Stimulated activated CD4-positive, alpha-beta T cell treated with anti-CD3 and anti-CD28 coated beads, TNF-alpha, amount 100 ng/mL, for 24 hours (primary cell): Measurements from ENCODE around the gene AMOTL1.
"Not testable (repeated sequence)": the region's sequence is repeated elsewhere in the genome, so short reads cannot be mapped to it uniquely, and the experiment has no call there.

ENCODE experiments used
- DNase-seq, 3 experiments: peaks; one replicate each; pipeline ENCODE4 v3.0.0-alpha.2; 2020; ENCODE audit warnings: low read depth in 3 of 3

Gene AMOTL1

GRCh38 chr11:94876645-94877442 is 108.7 kb downstream of the AMOTL1 start:
- peak; percentile 37 to 69 (median 38) for DNase-seq

- no peak for DNase-seq
Measured at GRCh38 chr11:94877443-94878200, 109.5 kb downstream of the AMOTL1 start.

- no peak for DNase-seq
Measured at GRCh38 chr11:94879006-94879405, 110.8 kb downstream of the AMOTL1 start.

GRCh38 chr11:94880216-94880615 is 112.1 kb downstream of the AMOTL1 start:
- no peak for DNase-seq

DNA sequence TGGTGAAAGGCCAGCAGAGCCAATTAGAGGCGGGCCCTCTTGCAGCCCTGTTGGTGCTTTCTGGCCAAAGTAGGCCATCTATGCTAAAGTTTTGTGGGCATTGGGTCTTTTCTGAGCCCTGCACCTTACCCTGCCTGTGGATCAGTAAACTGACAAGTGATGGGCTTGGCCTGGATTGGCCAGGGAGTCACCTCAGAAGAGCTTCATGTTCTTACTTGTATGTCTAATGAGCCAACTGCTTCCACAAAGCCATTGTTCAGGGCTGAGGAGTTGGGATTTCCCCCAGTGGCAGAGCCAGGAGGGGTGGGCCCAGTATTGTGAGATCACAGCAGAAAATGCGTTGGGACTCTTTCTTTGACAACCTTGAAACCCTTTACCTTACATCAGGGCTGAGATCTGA is 114.8 kb downstream of the AMOTL1 start:
- DNase-seq = no peak

GRCh38 chr11:94883878-94884277 is 115.7 kb downstream of the AMOTL1 start:
- no peak for DNase-seq

GRCh38 chr11:94884376-94884775 is 116.2 kb downstream of the AMOTL1 start:
- DNase-seq = no peak

GRCh38 chr11:94885133-94885532 is 117.0 kb downstream of the AMOTL1 start:
- DNase-seq = no peak

GRCh38 chr11:94885581-94885980 is 117.4 kb downstream of the AMOTL1 start:
- no peak for DNase-seq

DNA sequence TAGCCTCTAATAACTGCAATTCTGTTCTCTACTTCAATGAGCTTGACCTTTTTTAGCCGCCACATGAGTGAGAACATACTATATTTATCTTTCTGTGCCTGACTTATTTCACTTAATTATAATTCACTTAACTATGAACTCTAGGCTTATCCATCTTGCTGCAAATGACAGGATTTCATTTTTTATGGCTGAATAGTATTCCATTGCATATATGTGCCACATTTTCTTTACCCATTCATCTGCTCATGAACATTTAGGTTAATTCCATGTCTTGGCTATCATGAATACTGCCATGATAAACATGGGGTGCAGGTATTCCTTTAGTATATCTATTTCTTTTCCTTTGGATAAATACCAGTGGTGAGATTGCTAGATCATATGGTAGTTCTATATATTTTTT is 120.0 kb downstream of the AMOTL1 start:
- no peak for DNase-seq

DNA sequence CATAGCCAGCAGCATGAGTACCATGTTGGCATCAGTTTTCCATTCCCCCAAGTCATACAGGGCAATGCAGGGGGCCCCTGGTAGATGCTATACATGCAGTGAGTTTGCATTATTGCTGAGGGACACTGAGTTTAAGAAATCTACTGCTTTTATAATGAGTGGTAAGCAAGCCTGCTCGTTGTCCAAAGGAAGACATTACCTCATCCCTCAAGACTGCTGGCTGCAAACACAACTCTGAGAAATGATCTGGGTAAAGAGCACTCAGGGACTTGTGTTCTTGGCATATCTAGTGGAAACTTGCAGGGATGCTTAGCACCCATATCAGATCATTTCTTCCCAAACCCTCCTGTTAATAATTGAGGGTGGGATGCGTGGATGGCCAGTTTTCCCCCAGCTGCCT is 127.3 kb downstream of the AMOTL1 start:
- no peak for DNase-seq

- no peak for DNase-seq
Measured at GRCh38 chr11:94895971-94896370, 127.8 kb downstream of the AMOTL1 start.

- peak; percentile 3 to 26 (median 18) for DNase-seq
Measured at GRCh38 chr11:94897330-94897768, 129.2 kb downstream of the AMOTL1 start.

- DNase-seq = no peak
Measured at GRCh38 chr11:94907226-94907625, 139.1 kb downstream of the AMOTL1 start.

GRCh38 chr11:94909371-94909820 is 141.2 kb downstream of the AMOTL1 start:
- DNase-seq = no peak

DNA sequence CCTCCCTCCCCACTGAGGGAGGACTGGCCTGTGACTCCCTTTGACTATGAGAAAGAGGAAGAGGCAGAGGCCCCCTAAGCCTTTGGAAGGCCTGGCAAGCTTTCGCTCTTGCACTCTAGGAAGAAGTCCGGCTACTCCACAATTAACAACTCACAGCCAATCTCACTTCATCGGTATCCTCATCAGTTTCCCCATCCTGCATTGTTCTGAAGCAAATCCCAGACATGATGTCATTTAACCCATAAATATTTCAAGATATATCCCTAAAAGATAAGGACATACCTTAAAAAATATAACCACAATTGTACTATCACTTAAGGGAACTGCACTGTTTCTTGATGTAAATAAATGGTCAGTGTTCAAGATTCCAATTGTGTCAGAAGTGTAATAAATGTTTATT is 142.1 kb downstream of the AMOTL1 start:
- no peak for DNase-seq

GRCh38 chr11:94910779-94911178 is 142.6 kb downstream of the AMOTL1 start:
- no peak for DNase-seq

DNA sequence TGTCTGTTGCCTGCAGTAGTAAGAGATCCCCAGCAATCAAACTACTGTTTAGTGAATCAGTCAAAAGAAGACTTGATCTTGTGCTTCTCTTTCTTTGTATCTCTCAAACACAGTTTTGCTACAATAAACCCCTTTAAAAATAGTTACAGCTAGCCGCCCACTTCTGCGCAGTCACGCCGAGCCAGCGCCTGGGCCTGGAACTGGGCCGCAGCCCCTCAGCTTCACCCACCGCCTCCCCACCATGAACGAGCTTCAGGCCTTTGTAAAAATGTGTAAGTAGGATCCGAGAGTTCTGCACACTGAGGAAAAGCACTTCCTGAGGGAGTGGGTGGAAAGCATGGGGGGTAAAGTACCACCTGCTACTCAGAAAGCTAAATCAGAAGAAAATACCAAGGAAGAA is 144.7 kb downstream of the AMOTL1 start:
- no peak for DNase-seq

DNA sequence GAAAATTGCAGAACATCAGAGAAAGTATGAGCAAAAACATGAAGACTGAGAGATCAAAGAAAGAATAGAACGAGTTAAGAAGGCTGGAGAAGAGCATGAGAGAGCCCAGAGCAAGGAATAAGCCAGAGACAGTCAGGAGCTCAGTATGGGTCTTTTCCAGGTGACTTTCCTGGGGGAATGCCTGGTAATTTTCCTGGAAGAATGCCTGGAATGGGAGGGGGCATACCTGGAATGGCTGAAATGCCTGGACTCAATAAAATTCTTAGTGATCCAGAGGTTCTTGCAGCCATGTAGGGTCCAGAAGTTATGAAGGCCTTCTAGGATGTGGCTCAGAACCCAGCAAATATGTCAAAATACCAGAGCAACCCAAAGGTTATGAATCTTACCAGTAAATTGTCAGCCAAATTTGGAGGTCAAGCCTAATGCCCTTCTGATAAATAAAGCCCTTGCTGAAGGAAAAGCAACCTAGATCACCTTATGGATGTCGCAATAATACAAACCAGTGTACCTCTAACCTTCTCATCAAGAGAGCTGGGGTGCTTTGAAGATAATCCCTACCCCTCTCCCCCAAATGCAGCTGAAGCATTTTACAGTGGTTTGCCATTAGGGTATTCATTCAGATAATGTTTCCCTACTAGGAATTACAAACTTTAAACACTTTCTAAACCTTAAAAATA is 145.7 kb downstream of the AMOTL1 start:
- DNase-seq = not testable (repeated sequence)

- no peak for DNase-seq
Measured at GRCh38 chr11:94920311-94920710, 152.2 kb downstream of the AMOTL1 start.

- no peak for DNase-seq
Measured at GRCh38 chr11:94922321-94923003, 154.3 kb downstream of the AMOTL1 start.

DNA sequence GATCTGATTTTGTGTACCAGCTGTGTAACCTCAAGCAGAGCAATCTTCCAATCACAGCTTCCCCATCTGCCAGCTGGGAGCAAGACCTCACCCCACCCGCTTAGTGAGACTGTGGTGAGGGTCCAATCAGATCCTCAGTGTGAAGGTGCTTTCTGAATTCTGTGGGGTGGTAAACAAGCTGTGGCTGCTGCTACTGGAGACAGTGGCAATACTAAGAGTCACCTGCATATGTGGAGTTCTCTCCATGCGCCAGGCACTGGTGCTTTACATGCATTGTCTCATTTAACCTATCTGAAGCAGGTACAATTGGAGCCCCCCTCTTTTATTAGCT is 154.8 kb downstream of the AMOTL1 start:
- DNase-seq = no peak
